IMR-90 (cell line): ENCODE data around the gene CNTN5. TPM values are rescaled to one million over a fixed set of nuclear protein-coding genes. Genes with fewer than 3 reads are reported as not detected.

ENCODE experiments used
- ATAC-seq: fragments of 200-7000 bp; cut with Tn5 transposase; 2 replicates; pipeline ENCODE4 v1.9.1; 2020; ENCODE audit warnings: low read depth, mild to moderate bottlenecking, moderate library complexity
- BruUV-seq: library from RNA; stranded (reverse); fragments of 400-500 nt; replicated peaks from 2 replicates; lab custom pipeline; 2021; lab: Mats Ljungman, UMichigan
- CTCF ChIA-PET: fragments of 300-600 bp; formaldehyde crosslinking; extraction: SDS; loops from one replicate; lab custom pipeline; 2021; ENCODE audit warnings: antibody characterized with exemption; lab: Yijun Ruan, JAX
- POLR2A ChIA-PET: fragments of 300-600 bp; sonication (Branson Sonifier 250); formaldehyde crosslinking; loops from one replicate; lab custom pipeline; 2022; ENCODE audit warnings: antibody characterized with exemption; ENCODE audit not compliant: unreplicated experiment; lab: Charles Lee
- DNase-seq: peaks from one replicate; pipeline ENCODE4 v3.0.0; 2013
- H2AFZ ChIP-seq: replicated peaks from 2 replicates; pipeline ENCODE3; 2013; ENCODE audit warnings: low read length, mild to moderate bottlenecking; ENCODE audit not compliant: poor library complexity
- H2AK5ac ChIP-seq: 2 replicates; pipeline ENCODE4 v1.6.1; 2013; ENCODE audit warnings: low read depth, low read length, inconsistent platforms
- H2AK9ac ChIP-seq: replicated peaks from 2 replicates; pipeline ENCODE3; 2013; ENCODE audit warnings: mild to moderate bottlenecking, low read depth, low read length, moderate library complexity; ENCODE audit not compliant: poor library complexity
- H2BK120ac ChIP-seq: 2 replicates; pipeline ENCODE4 v1.6.1; 2013; ENCODE audit warnings: low read depth, low read length, inconsistent platforms
- H2BK15ac ChIP-seq: 3 replicates; pipeline ENCODE4 v1.6.1; 2013; ENCODE audit warnings: low read depth, low read length, inconsistent platforms
- H2BK20ac ChIP-seq: 2 replicates; pipeline ENCODE4 v1.6.1; 2013; ENCODE audit warnings: low read depth, mild to moderate bottlenecking, inconsistent platforms, low read length, moderate library complexity
- H2BK5ac ChIP-seq: 2 replicates; pipeline ENCODE4 v1.6.1; 2013; ENCODE audit warnings: mild to moderate bottlenecking, low read depth, low read length, inconsistent platforms; ENCODE audit not compliant: poor library complexity, severe bottlenecking
- H3K14ac ChIP-seq: replicated peaks from 2 replicates; pipeline ENCODE4 v1.6.1; 2013; ENCODE audit warnings: low read depth, low read length, inconsistent platforms
- H3K18ac ChIP-seq: 2 replicates; pipeline ENCODE4 v1.6.1; 2013; ENCODE audit warnings: low read depth, low read length, control low read depth
- H3K23ac ChIP-seq: 2 replicates; pipeline ENCODE4 v1.6.1; 2013; ENCODE audit warnings: low read depth, low read length, inconsistent platforms
- H3K27ac ChIP-seq: 2 replicates; pipeline ENCODE4 v1.5.1; 2013; ENCODE audit warnings: mild to moderate bottlenecking, control low read depth, low read length; ENCODE audit not compliant: insufficient read depth
- H3K27me3 ChIP-seq: 2 replicates; pipeline ENCODE4 v1.6.1; 2013; ENCODE audit warnings: low read length; ENCODE audit not compliant: control insufficient read depth, insufficient read depth
- H3K36me3 ChIP-seq: 2 replicates; pipeline ENCODE4 v1.6.1; 2013; ENCODE audit warnings: low read length, mixed read lengths; ENCODE audit not compliant: control insufficient read depth, insufficient read depth
- H3K4ac ChIP-seq: 2 replicates; pipeline ENCODE4 v1.6.1; 2013; ENCODE audit warnings: low read depth, low read length, inconsistent platforms
- H3K4me1 ChIP-seq: 2 replicates; pipeline ENCODE4 v1.6.1; 2013; ENCODE audit warnings: low read length, mixed read lengths; ENCODE audit not compliant: control insufficient read depth, insufficient read depth
- H3K4me2 ChIP-seq: 2 replicates; pipeline ENCODE4 v1.6.1; 2013; ENCODE audit warnings: low read depth, mild to moderate bottlenecking, control low read depth, low read length, moderate library complexity
- H3K4me3 ChIP-seq: 2 replicates; pipeline ENCODE4 v1.5.1; 2013; ENCODE audit warnings: low read depth, mild to moderate bottlenecking, control low read depth, low read length, moderate library complexity; ENCODE audit not compliant: insufficient read depth
- H3K56ac ChIP-seq: 2 replicates; pipeline ENCODE4 v1.6.1; 2013; ENCODE audit warnings: low read length, inconsistent platforms; ENCODE audit not compliant: insufficient read depth; ENCODE audit errors: extremely low read depth
- H3K79me1 ChIP-seq, 2 experiments: 2 replicates each; pipeline ENCODE4 v1.6.1; 2013; ENCODE audit warnings: low read length in 2 of 2, inconsistent platforms in 1 of 2, low read depth in 1 of 2
- H3K9ac ChIP-seq: 2 replicates; pipeline ENCODE4 v1.6.1; 2013; ENCODE audit warnings: low read depth, low read length, control low read depth
- H3K9me1 ChIP-seq: 2 replicates; pipeline ENCODE4 v1.6.1; 2013; ENCODE audit warnings: low read length, inconsistent platforms; ENCODE audit not compliant: insufficient read depth
- H3K9me3 ChIP-seq: 2 replicates; pipeline ENCODE4 v1.6.1; 2013; ENCODE audit warnings: low read length; ENCODE audit not compliant: control insufficient read depth, insufficient read depth
- H4K20me1 ChIP-seq: 2 replicates; pipeline ENCODE4 v1.6.1; 2013; ENCODE audit warnings: low read length, inconsistent platforms; ENCODE audit not compliant: insufficient read depth
- H4K5ac ChIP-seq: 2 replicates; pipeline ENCODE4 v1.6.1; 2013; ENCODE audit warnings: mild to moderate bottlenecking, low read depth, low read length, control low read depth
- H4K8ac ChIP-seq, 2 experiments: 2 replicates each; pipeline ENCODE4 v1.6.1; 2013; ENCODE audit warnings: low read depth in 2 of 2, low read length in 2 of 2, control low read depth in 1 of 2, inconsistent platforms in 1 of 2
- H4K91ac ChIP-seq: 2 replicates; pipeline ENCODE4 v1.6.1; 2013; ENCODE audit warnings: low read depth, low read length, inconsistent platforms; ENCODE audit not compliant: insufficient read depth
- CEBPB ChIP-seq: IDR thresholded peaks from 2 replicates; pipeline ENCODE4 v1.6.1; 2012; ENCODE audit warnings: low read depth, low read length, improper control_type of control experiment
- CHD1 ChIP-seq: IDR thresholded peaks from 2 replicates; pipeline ENCODE4 v1.6.1; 2012; ENCODE audit warnings: low read depth, low read length, improper control_type of control experiment
- FOS ChIP-seq: fragments of 150-350 bp; IDR thresholded peaks from 2 replicates; pipeline ENCODE4 v1.6.1; 2016; ENCODE audit warnings: low read depth, low read length
- MAFK ChIP-seq: IDR thresholded peaks from 2 replicates; pipeline ENCODE4 v1.6.1; 2012; ENCODE audit warnings: low read depth, low read length, improper control_type of control experiment
- MAZ ChIP-seq: IDR thresholded peaks from 2 replicates; pipeline ENCODE4 v1.6.1; 2012; ENCODE audit warnings: low read depth, mild to moderate bottlenecking, low read length, improper control_type of control experiment, moderate library complexity, borderline replicate concordance
- MXI1 ChIP-seq: IDR thresholded peaks from 2 replicates; pipeline ENCODE4 v1.6.1; 2012; ENCODE audit warnings: low read depth, mild to moderate bottlenecking, low read length, moderate library complexity, borderline replicate concordance
- NFE2L2 ChIP-seq: fragments of 150-350 bp; IDR thresholded peaks from 2 replicates; pipeline ENCODE4 v1.6.1; 2016; ENCODE audit warnings: low read depth, mild to moderate bottlenecking, low read length
- POLR2A ChIP-seq: IDR thresholded peaks from 2 replicates; pipeline ENCODE4 v1.6.1; 2012; ENCODE audit warnings: mild to moderate bottlenecking, low read depth, low read length
- RAD21 ChIP-seq: IDR thresholded peaks from 2 replicates; pipeline ENCODE4 v1.6.1; 2012; ENCODE audit warnings: low read length, improper control_type of control experiment
- RCOR1 ChIP-seq: IDR thresholded peaks from 2 replicates; pipeline ENCODE4 v1.6.1; 2012; ENCODE audit warnings: mild to moderate bottlenecking, low read length, improper control_type of control experiment; ENCODE audit not compliant: insufficient replicate concordance
- RFX5 ChIP-seq: IDR thresholded peaks from 2 replicates; pipeline ENCODE4 v1.8.0; 2012; ENCODE audit warnings: low read depth, mild to moderate bottlenecking, low read length, moderate library complexity
- WGBS, 2 experiments: methylation state at CpG; one replicate each; pipeline versions ENCODE4 v1.1.5 to v1.1.7; 2013; ENCODE audit warnings: missing lambda C conversion rate in 2 of 2; ENCODE audit not compliant: insufficient read length in 1 of 2; ENCODE audit errors: extremely low coverage in 2 of 2; 5-methylcytosine and 5-hydroxymethylcytosine counted together
- dilution Hi-C: fragments of 300-500 bp; cut with HindIII; formaldehyde crosslinking; loops from one replicate; pipeline ENCODE4 v1.14.3; 2018; ENCODE audit warnings: low sequenced_read_pairs; ENCODE audit not compliant: unreplicated experiment
- in situ Hi-C: fragments of 300-500 bp; cut with MboI; formaldehyde crosslinking; loops from 3 replicates; pipeline ENCODE4 v1.14.3; 2019; ENCODE audit warnings: low sequenced_read_pairs, inconsistent platforms, mixed read lengths
- intact Hi-C: fragments of 100-400 bp; cut with micrococcal nuclease; formaldehyde crosslinking; loops from 2 replicates; pipeline ENCODE4 v1.10.0; 2022
- polyA plus RNA-seq, 3 experiments: library from polyadenylated mRNA; depleted of rRNA; stranded (reverse); fragments of >200 nt; gene quantifications; 2 replicates each; pipeline ENCODE4 v1.2.3, GENCODE V29; 2012; ENCODE audit warnings: low replicate concordance in 1 of 3
- total RNA-seq: library from RNA; depleted of rRNA; stranded (reverse); fragments of >200 nt; gene quantifications from 2 replicates; pipeline ENCODE4 v1.2.3, GENCODE V29; 2012
- TF ChIP-seq, protein P1 (sequence below): fragments of 150-350 bp; IDR thresholded peaks from 2 replicates; pipeline ENCODE4 v1.6.1; 2017; ENCODE audit warnings: mild to moderate bottlenecking, antibody characterized with exemption, low read length, low read depth
- TF ChIP-seq, protein P2 (sequence below): fragments of 150-350 bp; IDR thresholded peaks from 2 replicates; pipeline ENCODE4 v1.6.1; 2016; ENCODE audit warnings: low read depth, mild to moderate bottlenecking, low read length, moderate library complexity, borderline replicate concordance
- TF ChIP-seq, protein P3 (sequence below): conservative IDR thresholded peaks from 2 replicates; pipeline ENCODE4 v1.5.1; 2012; ENCODE audit warnings: mild to moderate bottlenecking, low read depth, low read length, improper control_type of control experiment

Gene CNTN5
- total and polyA plus RNA-seq, 2 of the 4 experiments (the other 2 are of a cell fraction) = not detected

DNA sequence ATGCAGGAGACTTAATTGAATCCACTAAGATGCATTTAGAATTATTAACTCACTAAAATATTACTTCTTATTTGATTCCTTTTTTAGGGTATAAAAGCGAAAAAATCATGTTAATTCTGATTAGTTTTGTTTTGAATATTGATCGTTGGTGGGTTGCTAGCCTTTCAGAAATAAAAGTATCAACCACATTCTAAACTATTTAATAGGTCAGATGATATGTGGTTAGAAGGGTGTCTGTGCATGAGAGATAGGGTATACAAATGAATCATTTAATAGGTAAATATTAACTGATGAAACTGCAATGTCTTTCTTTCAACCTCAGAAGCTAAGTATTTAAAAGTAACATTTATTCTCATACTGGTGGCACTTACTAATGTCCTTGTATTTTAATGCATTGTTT, 515.1 kb downstream of the CNTN5 start:
- Histone ChIP-seq H3K56ac (no peak overlapping the region), H2BK15ac (no peak overlapping the region), H4K91ac (no peak overlapping the region), H2BK20ac (no peak overlapping the region), H2AK5ac (no peak overlapping the region), H3K18ac (no peak overlapping the region), H3K9me1 (no peaks in the 10 kb centered on the region), H2AK9ac (no peak overlapping the region), H3K23ac (no peak overlapping the region), H3K14ac (no peak overlapping the region), H2BK5ac (no peak overlapping the region), H2AFZ (no peak overlapping the region), H3K4me2 (no peak overlapping the region), H4K5ac (no peak overlapping the region), H4K8ac (no peak overlapping the region), H3K4me3 (no peak overlapping the region), H2BK120ac (no peak overlapping the region), H3K79me1 (no peaks in the 10 kb centered on the region), H4K20me1 (no peaks in the 10 kb centered on the region), H3K9me3 (no peaks in the 10 kb centered on the region), H3K4me1 (no peaks in the 10 kb centered on the region; the same call in 1 of the 2 replicates), H3K36me3 (no peaks in the 10 kb centered on the region), H3K27me3 (no peaks in the 10 kb centered on the region), H3K9ac (no peak overlapping the region), H3K27ac (no peak overlapping the region), H3K4ac (no peak overlapping the region)
- in situ Hi-C loops (no loop called here), dilution Hi-C loops (no loop called here), intact Hi-C loops (no loop called here)
- TF ChIP-seq RFX5 = no peak
- TF ChIP-seq MAZ = no peak
- TF ChIP-seq RAD21 = no peak
- TF ChIP-seq CHD1 = no peak
- no peak for TF ChIP-seq MXI1
- TF ChIP-seq CEBPB = no peak
- TF ChIP-seq, protein P1, sequence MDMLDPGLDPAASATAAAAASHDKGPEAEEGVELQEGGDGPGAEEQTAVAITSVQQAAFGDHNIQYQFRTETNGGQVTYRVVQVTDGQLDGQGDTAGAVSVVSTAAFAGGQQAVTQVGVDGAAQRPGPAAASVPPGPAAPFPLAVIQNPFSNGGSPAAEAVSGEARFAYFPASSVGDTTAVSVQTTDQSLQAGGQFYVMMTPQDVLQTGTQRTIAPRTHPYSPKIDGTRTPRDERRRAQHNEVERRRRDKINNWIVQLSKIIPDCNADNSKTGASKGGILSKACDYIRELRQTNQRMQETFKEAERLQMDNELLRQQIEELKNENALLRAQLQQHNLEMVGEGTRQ = no peak
- no peak for TF ChIP-seq NFE2L2
- TF ChIP-seq POLR2A = no peak
- TF ChIP-seq, protein P2, sequence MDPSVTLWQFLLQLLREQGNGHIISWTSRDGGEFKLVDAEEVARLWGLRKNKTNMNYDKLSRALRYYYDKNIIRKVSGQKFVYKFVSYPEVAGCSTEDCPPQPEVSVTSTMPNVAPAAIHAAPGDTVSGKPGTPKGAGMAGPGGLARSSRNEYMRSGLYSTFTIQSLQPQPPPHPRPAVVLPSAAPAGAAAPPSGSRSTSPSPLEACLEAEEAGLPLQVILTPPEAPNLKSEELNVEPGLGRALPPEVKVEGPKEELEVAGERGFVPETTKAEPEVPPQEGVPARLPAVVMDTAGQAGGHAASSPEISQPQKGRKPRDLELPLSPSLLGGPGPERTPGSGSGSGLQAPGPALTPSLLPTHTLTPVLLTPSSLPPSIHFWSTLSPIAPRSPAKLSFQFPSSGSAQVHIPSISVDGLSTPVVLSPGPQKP = no peak
- TF ChIP-seq, protein P3, sequence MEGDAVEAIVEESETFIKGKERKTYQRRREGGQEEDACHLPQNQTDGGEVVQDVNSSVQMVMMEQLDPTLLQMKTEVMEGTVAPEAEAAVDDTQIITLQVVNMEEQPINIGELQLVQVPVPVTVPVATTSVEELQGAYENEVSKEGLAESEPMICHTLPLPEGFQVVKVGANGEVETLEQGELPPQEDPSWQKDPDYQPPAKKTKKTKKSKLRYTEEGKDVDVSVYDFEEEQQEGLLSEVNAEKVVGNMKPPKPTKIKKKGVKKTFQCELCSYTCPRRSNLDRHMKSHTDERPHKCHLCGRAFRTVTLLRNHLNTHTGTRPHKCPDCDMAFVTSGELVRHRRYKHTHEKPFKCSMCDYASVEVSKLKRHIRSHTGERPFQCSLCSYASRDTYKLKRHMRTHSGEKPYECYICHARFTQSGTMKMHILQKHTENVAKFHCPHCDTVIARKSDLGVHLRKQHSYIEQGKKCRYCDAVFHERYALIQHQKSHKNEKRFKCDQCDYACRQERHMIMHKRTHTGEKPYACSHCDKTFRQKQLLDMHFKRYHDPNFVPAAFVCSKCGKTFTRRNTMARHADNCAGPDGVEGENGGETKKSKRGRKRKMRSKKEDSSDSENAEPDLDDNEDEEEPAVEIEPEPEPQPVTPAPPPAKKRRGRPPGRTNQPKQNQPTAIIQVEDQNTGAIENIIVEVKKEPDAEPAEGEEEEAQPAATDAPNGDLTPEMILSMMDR = no peak
- TF ChIP-seq MAFK = no peak
- TF ChIP-seq FOS = no peak
- no peak for TF ChIP-seq RCOR1
- DNase-seq (no peak), ATAC-seq (no peak)
- POLR2A ChIA-PET = no interaction called here
- BruUV-seq = no TSS peak
- WGBS, 2 experiments = no CpG with 5 or more reads among the region's 2 CpGs
- CTCF ChIA-PET = no interaction called here
